Muscle of leg (tissue), 11 donors: ENCODE data around the gene YKT6. TPM values are rescaled to one million over a fixed set of nuclear protein-coding genes. Genes with fewer than 3 reads are reported as not detected.

ENCODE experiments used
- DNase-seq: peaks from one replicate; pipeline ENCODE4 v3.0.0; 2013
- H3K27ac ChIP-seq: one replicate; pipeline ENCODE4 v1.5.1; 2013; ENCODE audit warnings: mild to moderate bottlenecking, low read length, control low read depth
- H3K27me3 ChIP-seq: one replicate; pipeline ENCODE4 v1.6.1; 2013; ENCODE audit warnings: low read length; ENCODE audit not compliant: control insufficient read depth, insufficient read depth
- H3K36me3 ChIP-seq: one replicate; pipeline ENCODE4 v1.6.1; 2013; ENCODE audit warnings: low read length; ENCODE audit not compliant: control insufficient read depth, insufficient read depth
- H3K4me1 ChIP-seq: one replicate; pipeline ENCODE4 v1.6.1; 2013; ENCODE audit warnings: low read length; ENCODE audit not compliant: control insufficient read depth, insufficient read depth
- H3K4me3 ChIP-seq: one replicate; pipeline ENCODE4 v1.5.1; 2013; ENCODE audit warnings: low read length, control low read depth
- H3K9me3 ChIP-seq: replicated peaks from 2 replicates; pipeline ENCODE4 v1.6.1; 2013; ENCODE audit warnings: low read depth, low read length; ENCODE audit not compliant: control insufficient read depth
- WGBS: methylation state at CpG from one replicate; pipeline ENCODE4 v1.1.5; 2013; ENCODE audit warnings: missing lambda C conversion rate; ENCODE audit not compliant: insufficient coverage; 5-methylcytosine and 5-hydroxymethylcytosine counted together
- polyA plus RNA-seq, 8 donors: library from polyadenylated mRNA; unstranded; fragments of 120-200 nt; gene quantifications; one replicate each; pipeline versions ENCODE4 v1.2.1 to v1.2.3, GENCODE V29; 2013; ENCODE audit warnings: inconsistent platforms in 1 of 8, low replicate concordance in 1 of 8; ENCODE audit not compliant: insufficient read length in 8 of 8, insufficient read depth in 1 of 8
- total RNA-seq: library from RNA; stranded (reverse); fragments of 120-200 nt; gene quantifications from one replicate; pipeline ENCODE4 v1.2.4, GENCODE V29; 2013

The YKT6 gene
- total and polyA plus RNA-seq, 9 donors: 37.9 to 77.2 (median 72.1) TPM

- Histone ChIP-seq H3K9me3 (no peaks in the 10 kb centered on the region), H3K36me3 (no peaks in the 10 kb centered on the region), H3K4me3 (no peak overlapping the region), H3K4me1 (peaks cover 11% of the 10 kb centered on the region), H3K27ac (no peak overlapping the region), H3K27me3 (no peaks in the 10 kb centered on the region)
- WGBS: 43% methylated on average over 8 of the region's 10 CpGs
- DNase-seq: peak; percentile 81
Observed at GRCh38 chr7:44240983-44241510, 40.3 kb downstream of the YKT6 start.

DNA sequence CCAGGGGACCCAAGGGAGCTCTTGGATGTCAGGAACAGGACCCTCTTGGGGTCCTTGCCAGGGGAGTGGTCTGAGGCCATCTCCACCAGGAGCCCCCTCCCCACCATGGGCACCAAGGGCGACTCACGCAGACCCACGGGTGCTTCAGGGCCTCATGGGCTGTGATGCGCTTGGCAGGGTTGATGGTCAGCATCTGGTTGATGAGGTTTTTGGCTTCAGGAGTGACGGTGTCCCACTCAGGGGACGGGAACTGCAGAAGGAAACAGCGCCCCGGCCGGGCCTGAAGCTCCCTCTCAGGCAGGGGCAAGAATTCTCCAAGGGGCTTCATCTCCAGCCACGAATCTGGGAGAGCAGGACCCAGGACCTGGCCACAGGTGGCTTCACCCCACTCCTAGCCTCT, 41.3 kb downstream of the YKT6 start:
- WGBS: 82% methylated on average over 7 of the region's 10 CpGs
- DNase-seq: no peak
- Histone ChIP-seq H3K36me3 (no peaks in the 10 kb centered on the region), H3K27me3 (no peaks in the 10 kb centered on the region), H3K9me3 (no peaks in the 10 kb centered on the region), H3K27ac (no peak overlapping the region), H3K4me1 (peaks cover 7% of the 10 kb centered on the region), H3K4me3 (no peak overlapping the region)

GRCh38 chr7:44244282-44244681, 43.5 kb downstream of the YKT6 start:
- Histone ChIP-seq H3K27me3 (no peaks in the 10 kb centered on the region), H3K4me1 (peaks cover 10% of the 10 kb centered on the region), H3K36me3 (no peaks in the 10 kb centered on the region), H3K9me3 (no peaks in the 10 kb centered on the region), H3K4me3 (no peak overlapping the region), H3K27ac (no peak overlapping the region)
- DNase-seq: no peak
- WGBS: 26% methylated on average over 4 of the region's 8 CpGs

GRCh38 chr7:44246396-44247113, 45.8 kb downstream of the YKT6 start:
- no peaks in the 10 kb centered on the region for H3K9me3 ChIP-seq
- DNase-seq: no peak
- no peaks in the 10 kb centered on the region for H3K36me3 ChIP-seq
- 92% methylated on average over 7 of the region's 7 CpGs for WGBS
- peaks cover 6% of the 10 kb centered on the region for H3K4me1 ChIP-seq
- no peaks in the 10 kb centered on the region for H3K27me3 ChIP-seq
- H3K27ac ChIP-seq: no peak overlapping the region
- no peak overlapping the region for H3K4me3 ChIP-seq

- Histone ChIP-seq H3K4me1 (peaks cover 6% of the 10 kb centered on the region), H3K4me3 (no peak overlapping the region), H3K27ac (no peak overlapping the region), H3K9me3 (no peaks in the 10 kb centered on the region), H3K27me3 (no peaks in the 10 kb centered on the region), H3K36me3 (no peaks in the 10 kb centered on the region)
- no peak for DNase-seq
- 86% methylated on average over 5 of the region's 10 CpGs for WGBS
Observed at GRCh38 chr7:44247868-44248651, 47.3 kb downstream of the YKT6 start.

DNA sequence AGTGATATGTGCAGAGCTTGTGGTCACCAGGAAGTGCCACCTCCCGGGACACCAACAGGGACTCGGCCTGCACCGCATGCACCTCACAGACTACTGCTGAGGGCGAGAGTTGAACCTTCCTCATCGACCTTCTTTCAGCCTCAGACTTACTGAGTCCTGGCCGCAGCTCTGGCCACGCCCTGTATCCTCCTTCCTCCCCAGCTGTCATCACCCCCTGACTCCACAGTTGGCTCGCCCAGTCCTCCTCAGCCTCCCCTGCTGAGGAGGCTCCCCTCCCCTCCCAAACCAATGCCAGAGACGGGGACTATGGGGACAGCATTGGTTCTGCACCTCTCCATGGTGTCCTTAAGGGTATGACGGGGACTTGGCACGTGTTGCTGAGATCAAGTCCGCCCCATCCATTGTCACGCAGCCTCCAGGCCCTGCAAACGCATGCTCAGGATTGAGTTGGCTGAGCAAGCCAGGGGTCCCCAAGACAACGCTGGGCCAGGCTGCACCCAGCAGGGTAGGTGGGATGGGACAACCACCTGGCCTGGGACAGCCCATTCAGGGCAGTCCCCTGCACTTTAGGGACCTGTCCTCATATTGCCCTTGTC, 49.0 kb downstream of the YKT6 start:
- no peak overlapping the region for H3K27ac ChIP-seq
- no peak overlapping the region for H3K4me3 ChIP-seq
- no peaks in the 10 kb centered on the region for H3K9me3 ChIP-seq
- WGBS: 69% methylated on average over 13 of the region's 15 CpGs
- H3K36me3 ChIP-seq: no peaks in the 10 kb centered on the region
- H3K27me3 ChIP-seq: no peaks in the 10 kb centered on the region
- DNase-seq: no peak
- peaks cover 6% of the 10 kb centered on the region for H3K4me1 ChIP-seq

- H3K4me3 ChIP-seq: no peak overlapping the region
- peaks cover 6% of the 10 kb centered on the region for H3K4me1 ChIP-seq
- H3K9me3 ChIP-seq: no peaks in the 10 kb centered on the region
- H3K27me3 ChIP-seq: no peaks in the 10 kb centered on the region
- 76% methylated on average over 6 of the region's 10 CpGs for WGBS
- DNase-seq: no peak
- H3K36me3 ChIP-seq: no peaks in the 10 kb centered on the region
- no peak overlapping the region for H3K27ac ChIP-seq
Observed at GRCh38 chr7:44251269-44251668, 50.5 kb downstream of the YKT6 start.

DNA sequence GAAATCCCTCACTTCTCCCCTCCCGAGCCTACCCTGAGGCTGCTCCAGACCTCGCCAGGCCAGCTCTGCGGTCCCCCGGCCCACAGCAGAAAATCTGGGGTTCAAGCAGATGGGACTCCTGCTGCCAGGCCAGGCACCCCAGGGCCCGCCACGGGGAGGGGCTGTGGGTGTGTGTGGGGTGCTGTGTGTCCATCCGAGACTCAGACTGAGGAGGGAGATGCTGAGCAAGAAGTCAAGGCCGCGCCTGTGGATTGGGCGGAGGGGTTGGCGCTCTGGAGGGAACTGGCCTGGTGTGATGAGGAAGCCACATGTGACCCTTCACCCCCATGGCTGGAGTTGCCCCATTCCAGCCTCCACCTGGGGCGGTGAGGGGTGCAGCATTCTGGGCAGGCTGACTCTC, 51.1 kb downstream of the YKT6 start:
- H3K4me3 ChIP-seq: no peak overlapping the region
- no peaks in the 10 kb centered on the region for H3K9me3 ChIP-seq
- no peak for DNase-seq
- 86% methylated on average over 7 of the region's 12 CpGs for WGBS
- H3K4me1 ChIP-seq: peaks cover 11% of the 10 kb centered on the region
- no peaks in the 10 kb centered on the region for H3K36me3 ChIP-seq
- no peaks in the 10 kb centered on the region for H3K27me3 ChIP-seq
- no peak overlapping the region for H3K27ac ChIP-seq

- peaks cover 38% of the 10 kb centered on the region for H3K4me1 ChIP-seq
- no peak overlapping the region for H3K27ac ChIP-seq
- WGBS: 80% methylated on average over 5 of the region's 5 CpGs
- H3K27me3 ChIP-seq: no peaks in the 10 kb centered on the region
- no peak overlapping the region for H3K4me3 ChIP-seq
- no peak for DNase-seq
- H3K36me3 ChIP-seq: no peaks in the 10 kb centered on the region
- H3K9me3 ChIP-seq: no peaks in the 10 kb centered on the region
Observed at GRCh38 chr7:44256459-44256858, 55.7 kb downstream of the YKT6 start.

- H3K36me3 ChIP-seq: no peaks in the 10 kb centered on the region
- WGBS: 87% methylated on average over 3 of the region's 6 CpGs
- H3K9me3 ChIP-seq: no peaks in the 10 kb centered on the region
- no peaks in the 10 kb centered on the region for H3K27me3 ChIP-seq
- H3K4me1 ChIP-seq: peaks cover 38% of the 10 kb centered on the region
- peak overlapping the region; percentile 85 for H3K27ac ChIP-seq
- no peak for DNase-seq
- no peak overlapping the region for H3K4me3 ChIP-seq
Observed at GRCh38 chr7:44257213-44257612, 56.4 kb downstream of the YKT6 start.
